ENCODE results near the gene FAR2.

DNA sequence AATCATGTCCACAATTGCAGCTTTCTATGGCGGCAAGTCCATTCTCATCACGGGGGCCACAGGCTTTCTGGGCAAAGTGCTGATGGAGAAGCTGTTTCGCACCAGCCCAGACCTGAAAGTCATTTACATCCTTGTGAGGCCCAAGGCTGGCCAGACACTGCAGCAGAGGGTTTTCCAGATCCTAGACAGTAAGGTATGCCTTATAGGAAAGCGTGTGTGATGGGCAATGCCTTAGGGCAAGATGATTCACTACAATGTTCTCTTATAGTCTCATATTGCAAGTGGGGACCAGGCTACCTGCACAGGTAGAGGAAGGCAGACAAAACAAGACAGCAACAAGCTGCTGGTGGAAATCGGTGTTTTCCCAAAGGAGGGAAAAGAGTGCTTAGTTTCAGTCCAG lies 121.4 kb downstream of the FAR2 start:
- TF ChIP-seq CTCF (conservative IDR thresholded peaks at IDR 0.05) (no peak), EZH2 (IDR thresholded peaks at IDR 0.05; ENCODE audit: low read depth) (no peak)
